ENCODE measurements around the gene KDM7A.

KDM7A gene

DNA sequence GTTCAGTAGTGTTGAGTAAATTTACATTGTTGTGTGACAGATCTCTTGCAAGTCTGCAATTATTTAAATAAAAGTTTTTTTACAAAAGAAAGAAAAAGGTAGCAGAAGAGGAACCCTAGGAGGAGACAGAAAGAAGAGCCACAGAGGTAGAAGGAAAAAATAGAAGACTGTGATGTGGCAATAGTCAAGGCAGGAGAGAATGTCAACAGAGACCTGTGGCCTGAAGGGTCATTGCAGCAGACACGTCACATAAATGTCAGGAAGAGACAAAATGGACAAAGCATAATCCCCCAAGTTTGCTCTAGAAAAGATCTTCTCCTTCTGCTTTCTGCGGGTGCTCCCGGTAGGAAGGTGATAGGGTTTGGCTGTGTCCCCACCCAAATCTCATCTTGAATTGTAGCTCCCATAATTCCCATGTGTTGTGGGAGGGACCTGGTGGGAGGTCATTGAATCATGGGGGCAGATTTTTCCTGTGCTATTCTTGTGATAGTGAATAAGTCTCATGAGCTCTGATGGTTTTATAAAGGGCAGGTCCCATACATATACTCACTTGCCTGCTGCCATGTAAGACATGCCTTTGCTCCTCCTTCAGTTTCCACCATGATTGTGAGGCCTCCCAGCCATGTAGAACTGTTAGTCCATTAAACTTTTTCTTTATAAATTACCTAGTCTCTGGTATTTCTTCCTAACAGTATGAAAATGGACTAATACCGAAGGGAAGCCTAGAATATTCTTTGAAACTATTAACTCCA is 41.1 kb upstream of the KDM7A start:
- no peak for DNase-seq (ENCODE audit: low read depth, low spot score)
- TF ChIP-seq YY1 (IDR thresholded peaks at IDR 0.05; ENCODE audit: insufficient read depth, insufficient read length) = no peak
- TF ChIP-seq SUZ12 (IDR thresholded peaks at IDR 0.05; ENCODE audit: extremely low read depth, insufficient read depth, insufficient read length) = no peak
- no peak for TF ChIP-seq ZNF274 (IDR thresholded peaks at IDR 0.05; ENCODE audit: low read depth, low read length)
- H3K4me1 ChIP-seq (ENCODE audit: insufficient read depth, insufficient read length) = no peaks in the 10 kb centered on the region
- 0 out of 2 replicates have a peak, but pooled peaks cover 6% of the 10 kb centered on the region for H3K9me3 ChIP-seq (ENCODE audit: insufficient read depth, low read length)
- no peak overlapping the region for H3K4me3 ChIP-seq (ENCODE audit: insufficient read length, low read depth)
- no peak overlapping the region for H3K9ac ChIP-seq (ENCODE audit: insufficient read length, low read depth)
- no peaks in the 10 kb centered on the region for H3K36me3 ChIP-seq (ENCODE audit: insufficient read depth, insufficient read length, low read length)
- no peaks in the 10 kb centered on the region for H3K27me3 ChIP-seq (ENCODE audit: insufficient read depth, insufficient read length)

DNA sequence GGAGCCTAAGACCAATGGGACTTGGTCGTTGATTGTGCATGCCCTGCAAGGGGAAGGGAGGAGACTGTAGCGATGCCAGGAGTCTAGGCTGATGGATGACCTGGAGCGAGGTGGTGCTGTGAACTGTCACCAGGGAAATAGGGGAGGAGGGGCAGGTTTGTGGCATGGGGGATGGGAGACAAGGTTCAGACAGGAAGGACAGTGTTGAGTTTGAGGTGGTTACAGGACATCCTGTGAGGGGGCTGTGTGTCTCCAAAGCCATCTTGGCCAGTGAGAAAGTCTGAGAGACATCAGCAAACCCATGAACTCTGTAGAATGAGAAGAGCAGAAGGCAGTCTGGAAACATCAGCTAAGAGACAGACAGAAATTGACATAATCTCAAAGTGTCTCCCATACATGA is 38.5 kb upstream of the KDM7A start:
- TF ChIP-seq SUZ12 (IDR thresholded peaks at IDR 0.05; ENCODE audit: extremely low read depth, insufficient read depth, insufficient read length) (no peak), ZNF274 (IDR thresholded peaks at IDR 0.05; ENCODE audit: low read depth, low read length) (no peak), YY1 (IDR thresholded peaks at IDR 0.05; ENCODE audit: insufficient read depth, insufficient read length) (no peak)
- Histone ChIP-seq H3K27me3 (ENCODE audit: insufficient read depth, insufficient read length) (no peaks in the 10 kb centered on the region), H3K4me1 (ENCODE audit: insufficient read depth, insufficient read length) (no peaks in the 10 kb centered on the region), H3K9ac (ENCODE audit: insufficient read length, low read depth) (no peak overlapping the region), H3K4me3 (ENCODE audit: insufficient read length, low read depth) (no peak overlapping the region), H3K9me3 (ENCODE audit: insufficient read depth, low read length) (0 out of 2 replicates have a peak, but pooled peaks cover 6% of the 10 kb centered on the region), H3K36me3 (ENCODE audit: insufficient read depth, insufficient read length, low read length) (no peaks in the 10 kb centered on the region)
- DNase-seq (ENCODE audit: low read depth, low spot score) = no peak

DNA sequence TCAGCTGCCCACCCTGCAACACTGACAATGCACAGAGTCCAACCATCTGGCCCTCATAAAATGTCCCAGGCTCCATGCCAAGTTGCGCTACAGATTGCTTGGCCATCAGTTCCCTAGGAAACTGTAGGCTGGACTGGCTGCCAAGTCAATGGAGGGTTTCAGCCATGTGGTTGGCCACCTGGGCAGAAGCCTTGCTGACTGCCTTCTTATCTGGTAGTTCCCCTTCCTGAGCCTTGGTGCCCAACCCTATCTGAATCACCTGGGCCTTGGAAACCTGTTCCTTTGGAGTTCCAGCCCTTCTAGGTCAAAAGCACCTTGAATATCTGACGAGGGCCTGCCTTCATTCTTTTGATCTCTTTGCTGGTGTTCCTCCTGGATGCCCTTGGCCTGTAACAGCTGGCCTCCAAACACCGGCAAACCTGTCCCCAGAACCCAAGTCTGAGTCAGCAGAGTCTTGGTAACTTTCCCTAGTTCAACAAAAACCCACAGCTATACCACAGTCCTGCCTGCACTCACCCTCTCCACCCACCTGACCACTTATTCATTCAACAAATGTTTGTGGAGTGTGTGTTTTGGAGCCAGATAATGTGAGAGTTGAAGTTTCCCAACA is 37.4 kb upstream of the KDM7A start:
- Histone ChIP-seq H3K9me3 (ENCODE audit: insufficient read depth, low read length) (0 out of 2 replicates have a peak, but pooled peaks cover 6% of the 10 kb centered on the region), H3K9ac (ENCODE audit: insufficient read length, low read depth) (no peak overlapping the region), H3K36me3 (ENCODE audit: insufficient read depth, insufficient read length, low read length) (no peaks in the 10 kb centered on the region), H3K4me3 (ENCODE audit: insufficient read length, low read depth) (no peak overlapping the region), H3K4me1 (ENCODE audit: insufficient read depth, insufficient read length) (peaks cover 2% of the 10 kb centered on the region), H3K27me3 (ENCODE audit: insufficient read depth, insufficient read length) (no peaks in the 10 kb centered on the region)
- no peak for DNase-seq (ENCODE audit: low read depth, low spot score)
- TF ChIP-seq YY1 (IDR thresholded peaks at IDR 0.05; ENCODE audit: insufficient read depth, insufficient read length) (no peak), SUZ12 (IDR thresholded peaks at IDR 0.05; ENCODE audit: extremely low read depth, insufficient read depth, insufficient read length) (no peak), ZNF274 (IDR thresholded peaks at IDR 0.05; ENCODE audit: low read depth, low read length) (no peak)

DNA sequence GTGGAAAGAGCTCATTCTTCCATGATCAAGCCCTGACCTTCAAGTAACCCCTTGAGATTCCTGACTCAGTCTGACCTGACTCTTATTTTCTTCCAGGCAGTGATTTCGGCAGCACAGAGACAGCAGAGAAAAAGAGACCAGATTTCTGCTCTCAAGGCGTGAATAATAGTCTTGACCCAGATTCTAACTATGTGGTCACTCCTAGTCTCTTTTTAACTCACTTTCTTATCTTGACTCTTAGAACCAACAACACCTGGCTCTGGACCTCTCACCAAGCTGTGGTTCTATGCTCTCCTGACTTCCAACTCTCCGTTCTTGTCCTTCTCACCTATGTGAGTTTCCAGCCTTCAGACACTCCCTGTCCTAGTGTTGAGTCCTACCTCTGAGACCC is 36.9 kb upstream of the KDM7A start:
- H3K4me1 ChIP-seq (ENCODE audit: insufficient read depth, insufficient read length) = peaks cover 2% of the 10 kb centered on the region
- no peak for TF ChIP-seq ZNF274 (IDR thresholded peaks at IDR 0.05; ENCODE audit: low read depth, low read length)
- no peak for TF ChIP-seq YY1 (IDR thresholded peaks at IDR 0.05; ENCODE audit: insufficient read depth, insufficient read length)
- no peak for TF ChIP-seq SUZ12 (IDR thresholded peaks at IDR 0.05; ENCODE audit: extremely low read depth, insufficient read depth, insufficient read length)
- DNase-seq (ENCODE audit: low read depth, low spot score) = no peak
- H3K27me3 ChIP-seq (ENCODE audit: insufficient read depth, insufficient read length) = no peaks in the 10 kb centered on the region
- no peaks in the 10 kb centered on the region for H3K36me3 ChIP-seq (ENCODE audit: insufficient read depth, insufficient read length, low read length)
- no peak overlapping the region for H3K4me3 ChIP-seq (ENCODE audit: insufficient read length, low read depth)
- 0 out of 2 replicates have a peak, but pooled peaks cover 6% of the 10 kb centered on the region for H3K9me3 ChIP-seq (ENCODE audit: insufficient read depth, low read length)
- H3K9ac ChIP-seq (ENCODE audit: insufficient read length, low read depth) = no peak overlapping the region

DNA sequence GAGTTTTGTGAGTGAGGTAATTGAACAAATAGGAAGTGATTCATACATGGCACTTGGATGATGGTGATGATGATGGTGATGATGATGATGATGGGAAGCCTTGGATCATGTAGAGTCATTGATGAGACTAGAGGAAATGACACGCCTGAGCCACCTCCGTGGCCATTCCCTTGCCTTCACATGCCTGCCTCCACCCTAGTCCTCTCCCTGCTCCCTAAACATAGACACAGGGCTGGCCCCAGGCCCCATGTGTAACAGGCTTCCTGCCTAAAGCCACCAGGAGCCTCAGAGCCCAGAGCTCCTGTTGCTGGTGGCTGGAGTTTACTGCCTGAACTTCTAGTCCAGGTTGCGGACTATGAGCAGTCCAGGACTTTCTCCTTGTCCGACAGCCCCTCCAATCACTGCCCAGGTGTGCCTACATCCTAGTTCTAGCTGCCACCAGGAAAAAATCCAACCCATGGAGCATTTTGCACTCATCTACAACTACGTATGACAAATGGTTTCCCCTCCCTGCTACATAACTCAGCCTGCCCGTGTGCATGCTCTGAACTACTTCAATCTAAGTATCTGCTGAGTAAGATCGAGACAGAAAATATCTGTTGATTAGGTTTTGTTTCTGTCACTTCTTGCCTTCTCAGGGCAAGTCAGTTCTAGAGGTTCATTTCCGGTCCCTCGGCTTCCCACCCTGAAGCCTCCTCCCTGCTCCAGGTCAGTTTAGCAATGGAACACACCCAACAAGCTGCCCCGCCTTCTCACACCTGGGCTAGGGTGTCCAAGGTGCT is 35.5 kb upstream of the KDM7A start:
- Histone ChIP-seq H3K9me3 (ENCODE audit: insufficient read depth, low read length) (no peaks in the 10 kb centered on the region), H3K4me3 (ENCODE audit: insufficient read length, low read depth) (no peak overlapping the region), H3K4me1 (ENCODE audit: insufficient read depth, insufficient read length) (peaks cover 2% of the 10 kb centered on the region), H3K36me3 (ENCODE audit: insufficient read depth, insufficient read length, low read length) (no peaks in the 10 kb centered on the region), H3K9ac (ENCODE audit: insufficient read length, low read depth) (no peak overlapping the region), H3K27me3 (ENCODE audit: insufficient read depth, insufficient read length) (peaks cover 4% of the 10 kb centered on the region)
- no peak for DNase-seq (ENCODE audit: low read depth, low spot score)
- TF ChIP-seq ZNF274 (IDR thresholded peaks at IDR 0.05; ENCODE audit: low read depth, low read length) (no peak), SUZ12 (IDR thresholded peaks at IDR 0.05; ENCODE audit: extremely low read depth, insufficient read depth, insufficient read length) (no peak), YY1 (IDR thresholded peaks at IDR 0.05; ENCODE audit: insufficient read depth, insufficient read length) (no peak)

DNA sequence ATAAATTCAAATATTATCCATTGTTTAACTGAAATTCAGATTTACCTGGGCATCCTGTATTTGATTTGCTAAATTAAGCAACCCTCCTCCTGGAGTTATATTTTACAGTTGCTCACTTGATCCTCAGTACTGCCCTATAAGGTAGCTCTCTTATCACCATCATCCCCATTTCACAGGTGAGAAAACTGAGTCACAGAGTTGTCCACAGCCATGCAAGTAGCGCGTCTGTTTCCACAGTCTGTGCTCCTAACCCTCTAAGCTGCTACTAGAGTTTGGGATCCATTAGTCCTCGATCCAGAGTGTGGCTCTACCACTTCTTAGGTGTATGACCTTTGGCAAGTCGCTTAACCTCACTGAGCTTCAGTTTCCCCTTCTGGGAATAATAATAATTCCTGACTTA is 34.9 kb upstream of the KDM7A start:
- Histone ChIP-seq H3K4me3 (ENCODE audit: insufficient read length, low read depth) (no peak overlapping the region), H3K9ac (ENCODE audit: insufficient read length, low read depth) (no peak overlapping the region), H3K36me3 (ENCODE audit: insufficient read depth, insufficient read length, low read length) (no peaks in the 10 kb centered on the region), H3K4me1 (ENCODE audit: insufficient read depth, insufficient read length) (peaks cover 2% of the 10 kb centered on the region), H3K9me3 (ENCODE audit: insufficient read depth, low read length) (no peaks in the 10 kb centered on the region), H3K27me3 (ENCODE audit: insufficient read depth, insufficient read length) (peaks cover 4% of the 10 kb centered on the region)
- DNase-seq (ENCODE audit: low read depth, low spot score) = no peak
- TF ChIP-seq ZNF274 (IDR thresholded peaks at IDR 0.05; ENCODE audit: low read depth, low read length) (no peak), YY1 (IDR thresholded peaks at IDR 0.05; ENCODE audit: insufficient read depth, insufficient read length) (no peak), SUZ12 (IDR thresholded peaks at IDR 0.05; ENCODE audit: extremely low read depth, insufficient read depth, insufficient read length) (no peak)

Measured in NT2/D1 (cell line).